Activated gamma-delta T cell treated with anti-CD3 and anti-CD28 coated beads, Interleukin-2, amount 50 U/mL, for 16 hours (primary cell): ENCODE data around the gene UTP11.
"Not testable (repeated sequence)": the region's sequence is repeated elsewhere in the genome, so short reads cannot be mapped to it uniquely, and the experiment has no call there.

Experiments used
- DNase-seq: peaks from one replicate; pipeline ENCODE4 v3.0.0-alpha.2; 2020; ENCODE audit warnings: low read depth

UTP11 gene

GRCh38 chr1:38012363-38013226, at the start of gene UTP11:
UTP11 (plus strand) TSS chr1:38012734; CDS start chr1:38012803, 69 bp downstream.
- DNase-seq = peak; percentile 78

GRCh38 chr1:37964106-37964505, 48.4 kb upstream of the UTP11 start:
- not testable (repeated sequence) for DNase-seq

- no peak for DNase-seq
These were observed 47.2 kb upstream of the UTP11 start for GRCh38 chr1:37965301-37965700.

GRCh38 chr1:37973684-37974083, 38.9 kb upstream of the UTP11 start:
- DNase-seq = not testable (repeated sequence)

GRCh38 chr1:37974567-37974966, 38.0 kb upstream of the UTP11 start:
- DNase-seq = no peak

- DNase-seq = not testable (repeated sequence)
These were observed 37.5 kb upstream of the UTP11 start for GRCh38 chr1:37975083-37975482.

- no peak for DNase-seq
These were observed 34.0 kb upstream of the UTP11 start for GRCh38 chr1:37978541-37978940.

- no peak for DNase-seq
These were observed 29.0 kb upstream of the UTP11 start for GRCh38 chr1:37983546-37983945.

- DNase-seq = no peak
These were observed 24.9 kb upstream of the UTP11 start for GRCh38 chr1:37987679-37988078.

GRCh38 chr1:37989361-37989930, 23.1 kb upstream of the UTP11 start:
- no peak for DNase-seq

- no peak for DNase-seq
These were observed 17.5 kb upstream of the UTP11 start for GRCh38 chr1:37994886-37995566.

GRCh38 chr1:37995751-37996345, 16.7 kb upstream of the UTP11 start:
- no peak for DNase-seq

GRCh38 chr1:37997256-37998088, 15.1 kb upstream of the UTP11 start:
- DNase-seq = no peak

- DNase-seq = no peak
These were observed 14.3 kb upstream of the UTP11 start for GRCh38 chr1:37998089-37998808.

GRCh38 chr1:37998913-37999429, 13.6 kb upstream of the UTP11 start:
- DNase-seq = no peak

- no peak for DNase-seq
These were observed 12.9 kb upstream of the UTP11 start for GRCh38 chr1:37999430-38000232.

GRCh38 chr1:38000233-38000528, 12.4 kb upstream of the UTP11 start:
- DNase-seq = no peak

GRCh38 chr1:38000529-38001455, 11.7 kb upstream of the UTP11 start:
- no peak for DNase-seq
